ENCODE results near the gene ZNF276. TPM values are rescaled to one million over a fixed set of nuclear protein-coding genes. Genes with fewer than 3 reads are reported as not detected.
"Not testable (repeated sequence)": the region's sequence is repeated elsewhere in the genome, so short reads cannot be mapped to it uniquely, and the experiment has no call there.

ZNF276 gene
- total RNA-seq, 1 experiment from 2014 or later: 30.6 TPM

DNA sequence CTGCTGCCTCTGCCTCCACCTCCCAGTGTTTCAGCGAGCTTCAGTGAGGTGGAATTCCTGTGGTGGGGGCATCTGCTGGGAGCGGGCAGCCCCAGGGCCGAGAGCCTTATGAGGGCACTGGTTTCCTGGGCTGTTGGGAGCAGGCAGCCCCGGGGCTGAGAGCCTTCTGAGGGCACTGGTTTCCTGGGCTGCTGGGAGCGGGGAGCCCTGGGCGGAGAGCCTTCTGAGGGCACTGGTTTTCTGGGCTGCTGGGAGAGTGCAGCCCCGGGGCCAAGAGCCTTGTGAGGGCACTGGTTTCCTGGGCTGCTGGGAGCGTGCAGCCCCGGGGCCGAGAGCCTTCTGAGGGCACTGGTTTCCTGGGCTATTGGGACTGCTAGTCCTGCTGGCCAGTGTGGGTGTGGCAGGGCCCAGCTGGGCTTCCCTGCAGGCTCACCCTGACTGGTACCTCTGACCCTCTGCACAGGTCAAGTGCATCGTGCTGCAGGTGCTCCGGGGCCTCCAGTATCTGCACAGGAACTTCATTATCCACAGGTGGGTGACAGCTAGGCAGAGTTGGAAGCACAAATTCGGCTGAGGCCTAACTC is 29.3 kb upstream of the ZNF276 start:
- BruUV-seq (replicated peaks): no TSS peak
- intact Hi-C loops (cut with micrococcal nuclease; ENCODE audit: unreplicated experiment): no loop called here
- Mint-ChIP-seq H3K36me3 (ENCODE audit: insufficient read depth, unreplicated experiment) (peaks cover 84% of the 10 kb centered on the region), H3K4me3 (ENCODE audit: low read depth, unreplicated experiment) (no peak overlapping the region), H3K4me1 (ENCODE audit: low read depth, unreplicated experiment) (peaks cover 10% of the 10 kb centered on the region), H3K27me3 (ENCODE audit: unreplicated experiment) (no peaks in the 10 kb centered on the region), H3K27ac (ENCODE audit: unreplicated experiment) (no peak overlapping the region), H3K9me3 (ENCODE audit: low read depth, unreplicated experiment) (no peaks in the 10 kb centered on the region)
- CTCF ChIA-PET: interaction anchor here (0.6 kb wide), 1 partner anchor 23 kb away, joined by 3 read pairs; no protein-coding TSS in a partner anchor
- no peak for DNase-seq
- no peak for TF ChIP-seq CTCF (IDR thresholded peaks at IDR 0.05; ENCODE audit: unreplicated experiment)

DNA sequence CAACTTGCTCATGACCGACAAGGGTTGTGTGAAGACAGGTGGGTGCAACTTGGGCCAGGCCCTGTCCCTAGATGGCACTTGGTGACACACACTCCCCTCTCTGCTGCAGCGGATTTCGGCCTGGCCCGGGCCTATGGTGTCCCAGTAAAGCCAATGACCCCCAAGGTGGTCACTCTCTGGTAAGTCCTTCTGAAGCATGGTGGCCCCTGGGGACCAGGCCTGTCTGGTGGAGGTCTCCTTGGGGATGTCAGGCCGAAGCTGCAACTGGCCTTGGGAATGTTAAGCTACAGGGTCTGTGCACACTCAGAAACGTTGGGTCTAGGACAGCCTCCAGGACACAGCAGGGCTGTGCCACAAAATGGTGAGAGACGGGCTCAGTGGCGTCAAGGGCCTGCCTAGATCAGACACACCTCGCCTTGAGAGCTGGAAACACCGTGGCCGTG is 28.0 kb upstream of the ZNF276 start:
- TF ChIP-seq CTCF (IDR thresholded peaks at IDR 0.05; ENCODE audit: unreplicated experiment): no peak

GRCh38 chr16:89693931-89694783 is 27.2 kb upstream of the ZNF276 start:
- no peaks in the 10 kb centered on the region for H3K4me1 Mint-ChIP-seq (ENCODE audit: low read depth, unreplicated experiment)
- intact Hi-C loops (cut with micrococcal nuclease; ENCODE audit: unreplicated experiment): no loop called here
- no peak for TF ChIP-seq CTCF (IDR thresholded peaks at IDR 0.05; ENCODE audit: unreplicated experiment)
- CTCF ChIA-PET: interaction anchor here (0.8 kb wide), 1 partner anchor 17 kb away, joined by 3 read pairs; no protein-coding TSS in a partner anchor
- H3K4me3 Mint-ChIP-seq (ENCODE audit: low read depth, unreplicated experiment): no peak overlapping the region
- H3K36me3 Mint-ChIP-seq (ENCODE audit: insufficient read depth, unreplicated experiment): peaks cover 91% of the 10 kb centered on the region
- H3K27me3 Mint-ChIP-seq (ENCODE audit: unreplicated experiment): no peaks in the 10 kb centered on the region
- peak overlapping the region; percentile 27 for H3K27ac Mint-ChIP-seq (ENCODE audit: unreplicated experiment)
- BruUV-seq (replicated peaks): no TSS peak
- no peaks in the 10 kb centered on the region for H3K9me3 Mint-ChIP-seq (ENCODE audit: low read depth, unreplicated experiment)
- DNase-seq: no peak

More for the DNA sequence above, 28.0 kb upstream of the ZNF276 start:
- peaks cover 84% of the 10 kb centered on the region for H3K36me3 Mint-ChIP-seq (ENCODE audit: insufficient read depth, unreplicated experiment)
- intact Hi-C loops (cut with micrococcal nuclease; ENCODE audit: unreplicated experiment): no loop called here
- H3K27me3 Mint-ChIP-seq (ENCODE audit: unreplicated experiment): no peaks in the 10 kb centered on the region
- no peak for DNase-seq
- H3K4me3 Mint-ChIP-seq (ENCODE audit: low read depth, unreplicated experiment): no peak overlapping the region
- H3K9me3 Mint-ChIP-seq (ENCODE audit: low read depth, unreplicated experiment): no peaks in the 10 kb centered on the region
- CTCF ChIA-PET: no interaction called here
- peak overlapping the region; percentile 27 for H3K27ac Mint-ChIP-seq (ENCODE audit: unreplicated experiment)
- H3K4me1 Mint-ChIP-seq (ENCODE audit: low read depth, unreplicated experiment): no peaks in the 10 kb centered on the region
- no TSS peak for BruUV-seq (replicated peaks)

- H3K9me3 Mint-ChIP-seq (ENCODE audit: low read depth, unreplicated experiment); H3K27me3 Mint-ChIP-seq (ENCODE audit: unreplicated experiment); intact Hi-C loops (cut with micrococcal nuclease; ENCODE audit: unreplicated experiment); H3K4me3 Mint-ChIP-seq (ENCODE audit: low read depth, unreplicated experiment); DNase-seq; BruUV-seq (replicated peaks); H3K4me1 Mint-ChIP-seq (ENCODE audit: low read depth, unreplicated experiment): not testable (repeated sequence)
- Mint-ChIP-seq H3K36me3 (ENCODE audit: insufficient read depth, unreplicated experiment) (peaks cover 93% of the 10 kb centered on the region), H3K27ac (ENCODE audit: unreplicated experiment) (peak overlapping the region; percentile 68)
- CTCF ChIA-PET: interaction anchor here (0.8 kb wide), 1 partner anchor 16 kb away, joined by 3 read pairs; no protein-coding TSS in a partner anchor
Measured at GRCh38 chr16:89694784-89695085, 26.6 kb upstream of the ZNF276 start.

Measured in Calu3 (cell line).